ENCODE measurements around the gene WDR38. TPM values are rescaled to one million over a fixed set of nuclear protein-coding genes. Genes with fewer than 3 reads are reported as not detected.
"Not testable (repeated sequence)": the region's sequence is repeated elsewhere in the genome, so short reads cannot be mapped to it uniquely, and the experiment has no call there.

The WDR38 gene
- total and polyA plus RNA-seq, 2 of the 4 experiments (the other 2 are of a cell fraction): not detected

DNA sequence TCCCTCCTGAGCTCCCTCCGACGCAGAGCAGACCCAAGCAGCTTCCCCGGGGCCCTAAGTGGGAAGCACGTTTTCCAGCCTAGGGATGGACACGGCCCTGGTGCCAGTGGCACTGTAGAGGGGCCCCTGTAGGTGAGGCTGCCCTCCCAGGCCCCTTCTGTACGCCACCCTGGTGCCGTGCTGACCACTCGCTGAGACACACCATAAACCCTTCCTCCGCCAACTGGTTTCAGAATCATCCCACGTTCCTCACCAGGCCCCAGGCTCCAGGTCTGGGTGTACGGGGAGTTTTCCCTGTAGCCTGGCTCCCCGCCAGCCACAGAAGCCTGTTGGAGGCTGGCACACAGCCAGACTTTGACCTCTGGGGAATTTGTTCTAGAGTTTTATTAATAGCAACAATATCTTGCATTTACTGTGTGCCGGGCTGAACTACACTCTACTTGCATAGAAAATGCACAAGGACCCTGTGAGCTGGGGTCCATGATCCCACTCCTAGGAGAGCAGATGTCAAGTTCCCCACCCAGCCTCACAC, 18.2 kb upstream of the WDR38 start:
- intact Hi-C loops (cut with micrococcal nuclease): no loop called here
- no peak overlapping the region for H3K56ac ChIP-seq (ENCODE audit: extremely low read depth, insufficient read depth, low read length)
- peak; percentile 79 for DNase-seq
- H3K79me1 ChIP-seq (ENCODE audit: low read depth in 1 of 2, low read length in 2 of 2): no peaks in the 10 kb centered on the region
- H2BK5ac ChIP-seq (ENCODE audit: low read depth, low read length, poor library complexity, severe bottlenecking): no peak overlapping the region
- H4K5ac ChIP-seq (ENCODE audit: low read depth, low read length): no peak overlapping the region
- in situ Hi-C loops (cut with MboI; ENCODE audit: low sequenced_read_pairs): no loop called here
- no peak overlapping the region for H3K27ac ChIP-seq (ENCODE audit: insufficient read depth, low read length)
- peak overlapping the region; percentile 40 for H2AFZ ChIP-seq (replicated peaks; ENCODE audit: low read length, poor library complexity)
- H2BK120ac ChIP-seq (ENCODE audit: low read depth, low read length): peak overlapping the region; percentile 50; the same call in 1 of the 2 replicates
- no peak overlapping the region for H3K9ac ChIP-seq (ENCODE audit: low read depth, low read length)
- H3K23ac ChIP-seq (ENCODE audit: low read depth, low read length): 0 out of 2 replicates have a peak overlapping the region, but pooled peaks have one; percentile 22
- BruUV-seq (replicated peaks): no TSS peak
- dilution Hi-C loops (cut with HindIII; ENCODE audit: low sequenced_read_pairs, unreplicated experiment): no loop called here
- H4K8ac ChIP-seq (ENCODE audit: low read depth in 2 of 2, low read length in 2 of 2): no peak overlapping the region; a peak in 1 of 4 replicates
- H2AK9ac ChIP-seq (replicated peaks; ENCODE audit: low read depth, low read length, poor library complexity): peak overlapping the region; percentile 23
- peak overlapping the region; percentile 43; the same call in 1 of the 2 replicates for H3K14ac ChIP-seq (replicated peaks; ENCODE audit: low read depth, low read length)
- H4K20me1 ChIP-seq (ENCODE audit: insufficient read depth, low read length): no peaks in the 10 kb centered on the region; the same call in 1 of the 2 replicates
- ChIA-PET CTCF (interaction anchor here (1.0 kb wide), 1 partner anchor 17 kb away, joined by 4 read pairs; no protein-coding TSS in a partner anchor), POLR2A (ENCODE audit: unreplicated experiment) (no interaction called here)
- no peaks in the 10 kb centered on the region for H3K36me3 ChIP-seq (ENCODE audit: control insufficient read depth, insufficient read depth, low read length)
- no peaks in the 10 kb centered on the region for H3K9me3 ChIP-seq (ENCODE audit: control insufficient read depth, insufficient read depth, low read length)
- H2BK20ac ChIP-seq (ENCODE audit: low read depth, low read length): no peak overlapping the region
- peak overlapping the region; percentile 28; the same call in 1 of the 2 replicates for H3K4ac ChIP-seq (ENCODE audit: low read depth, low read length)
- peaks cover 22% of the 10 kb centered on the region for H3K4me1 ChIP-seq (ENCODE audit: control insufficient read depth, insufficient read depth, low read length)
- H3K9me1 ChIP-seq (ENCODE audit: insufficient read depth, low read length): peaks cover 4% of the 10 kb centered on the region; the same call in 1 of the 2 replicates
- TF ChIP-seq RFX5 (IDR thresholded peaks at IDR 0.05; ENCODE audit: low read depth, low read length): no peak
- TF ChIP-seq, protein P1, sequence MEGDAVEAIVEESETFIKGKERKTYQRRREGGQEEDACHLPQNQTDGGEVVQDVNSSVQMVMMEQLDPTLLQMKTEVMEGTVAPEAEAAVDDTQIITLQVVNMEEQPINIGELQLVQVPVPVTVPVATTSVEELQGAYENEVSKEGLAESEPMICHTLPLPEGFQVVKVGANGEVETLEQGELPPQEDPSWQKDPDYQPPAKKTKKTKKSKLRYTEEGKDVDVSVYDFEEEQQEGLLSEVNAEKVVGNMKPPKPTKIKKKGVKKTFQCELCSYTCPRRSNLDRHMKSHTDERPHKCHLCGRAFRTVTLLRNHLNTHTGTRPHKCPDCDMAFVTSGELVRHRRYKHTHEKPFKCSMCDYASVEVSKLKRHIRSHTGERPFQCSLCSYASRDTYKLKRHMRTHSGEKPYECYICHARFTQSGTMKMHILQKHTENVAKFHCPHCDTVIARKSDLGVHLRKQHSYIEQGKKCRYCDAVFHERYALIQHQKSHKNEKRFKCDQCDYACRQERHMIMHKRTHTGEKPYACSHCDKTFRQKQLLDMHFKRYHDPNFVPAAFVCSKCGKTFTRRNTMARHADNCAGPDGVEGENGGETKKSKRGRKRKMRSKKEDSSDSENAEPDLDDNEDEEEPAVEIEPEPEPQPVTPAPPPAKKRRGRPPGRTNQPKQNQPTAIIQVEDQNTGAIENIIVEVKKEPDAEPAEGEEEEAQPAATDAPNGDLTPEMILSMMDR (conservative IDR thresholded peaks at IDR 0.05; ENCODE audit: low read depth, low read length): no peak
- no peak for TF ChIP-seq RCOR1 (IDR thresholded peaks at IDR 0.05; ENCODE audit: insufficient replicate concordance, low read length)
- TF ChIP-seq SMC3 (IDR thresholded peaks at IDR 0.05; ENCODE audit: low read depth, low read length): no peak
- H2BK15ac ChIP-seq (ENCODE audit: low read depth, low read length): peak overlapping the region; percentile 53; the same call in 1 of the 3 replicates
- WGBS, 2 experiments (ENCODE audit: extremely low coverage in 2 of 2, insufficient read length in 1 of 2): 55% methylated on average over 5 of the region's 13 CpGs; no CpG with 5 or more reads in 1 of the 2 experiments
- H3K27me3 ChIP-seq (ENCODE audit: control insufficient read depth, insufficient read depth, low read length): no peaks in the 10 kb centered on the region
- H2AK5ac ChIP-seq (ENCODE audit: low read depth, low read length): peak overlapping the region; percentile 85
- no peak overlapping the region for H4K91ac ChIP-seq (ENCODE audit: insufficient read depth, low read depth, low read length)
- H3K4me3 ChIP-seq (ENCODE audit: insufficient read depth, low read depth, low read length): no peak overlapping the region
- ATAC-seq (ENCODE audit: low read depth): peak; percentile 6; the same call in 1 of the 2 replicates
- H3K18ac ChIP-seq (ENCODE audit: low read depth, low read length): no peak overlapping the region
- H3K4me2 ChIP-seq (ENCODE audit: low read depth, low read length): peak overlapping the region; percentile 66; the same call in 1 of the 2 replicates

DNA sequence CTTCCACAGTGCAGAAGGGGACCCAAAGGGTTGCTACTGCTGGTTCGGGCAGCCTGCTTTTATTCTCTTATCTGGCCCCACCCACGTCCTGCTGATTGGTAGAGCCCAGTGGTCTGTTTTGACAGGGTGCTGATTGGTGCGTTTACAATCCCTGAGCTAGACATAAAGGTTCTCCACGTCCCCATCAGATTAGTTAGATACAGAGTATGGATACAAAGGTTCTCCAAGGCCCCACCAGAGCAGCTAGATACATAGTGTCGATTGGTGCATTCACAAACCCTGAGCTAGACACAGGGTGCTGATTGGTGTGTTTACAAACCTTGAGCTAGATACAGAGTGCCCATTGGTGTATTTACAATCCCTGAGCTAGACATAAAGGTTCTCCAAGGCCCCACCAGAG, 15.1 kb upstream of the WDR38 start:
- H2AK5ac ChIP-seq (ENCODE audit: low read depth, low read length); DNase-seq; H2AFZ ChIP-seq (replicated peaks; ENCODE audit: low read length, poor library complexity); H3K23ac ChIP-seq (ENCODE audit: low read depth, low read length); H3K9me3 ChIP-seq (ENCODE audit: control insufficient read depth, insufficient read depth, low read length); intact Hi-C loops (cut with micrococcal nuclease); CTCF ChIA-PET; H3K14ac ChIP-seq (replicated peaks; ENCODE audit: low read depth, low read length); H2BK120ac ChIP-seq (ENCODE audit: low read depth, low read length); H4K20me1 ChIP-seq (ENCODE audit: insufficient read depth, low read length); H4K91ac ChIP-seq (ENCODE audit: insufficient read depth, low read depth, low read length); H2BK15ac ChIP-seq (ENCODE audit: low read depth, low read length); H4K5ac ChIP-seq (ENCODE audit: low read depth, low read length); H3K9me1 ChIP-seq (ENCODE audit: insufficient read depth, low read length); H3K18ac ChIP-seq (ENCODE audit: low read depth, low read length); H3K27me3 ChIP-seq (ENCODE audit: control insufficient read depth, insufficient read depth, low read length); H3K9ac ChIP-seq (ENCODE audit: low read depth, low read length); in situ Hi-C loops (cut with MboI; ENCODE audit: low sequenced_read_pairs); BruUV-seq (replicated peaks); H3K4me3 ChIP-seq (ENCODE audit: insufficient read depth, low read depth, low read length); ATAC-seq (ENCODE audit: low read depth); H3K4me2 ChIP-seq (ENCODE audit: low read depth, low read length); H3K4ac ChIP-seq (ENCODE audit: low read depth, low read length); H3K36me3 ChIP-seq (ENCODE audit: control insufficient read depth, insufficient read depth, low read length); dilution Hi-C loops (cut with HindIII; ENCODE audit: low sequenced_read_pairs, unreplicated experiment); H2BK20ac ChIP-seq (ENCODE audit: low read depth, low read length); POLR2A ChIA-PET (ENCODE audit: unreplicated experiment); H4K8ac ChIP-seq (ENCODE audit: low read depth in 2 of 2, low read length in 2 of 2); H3K79me1 ChIP-seq (ENCODE audit: low read depth in 1 of 2, low read length in 2 of 2); H2BK5ac ChIP-seq (ENCODE audit: low read depth, low read length, poor library complexity, severe bottlenecking); H3K27ac ChIP-seq (ENCODE audit: insufficient read depth, low read length); H3K56ac ChIP-seq (ENCODE audit: extremely low read depth, insufficient read depth, low read length); H2AK9ac ChIP-seq (replicated peaks; ENCODE audit: low read depth, low read length, poor library complexity): not testable (repeated sequence)
- WGBS, 2 experiments (ENCODE audit: extremely low coverage in 2 of 2, insufficient read length in 1 of 2): no CpG with 5 or more reads among the region's 5 CpGs
- peaks cover 14% of the 10 kb centered on the region for H3K4me1 ChIP-seq (ENCODE audit: control insufficient read depth, insufficient read depth, low read length)

All from IMR-90 (cell line).